Stimulated activated CD4-positive, alpha-beta T cell treated with anti-CD3 and anti-CD28 coated beads, Interleukin-12 subunit alpha, Interleukin-12 subunit beta, amount 100 ng/mL, for 24 hours (primary cell): ENCODE data around the gene GAB2.

Source experiments
- DNase-seq, 2 experiments: peaks; one replicate each; pipeline ENCODE4 v3.0.0-alpha.2; 2020; ENCODE audit warnings: low read depth in 2 of 2

The GAB2 gene

DNA sequence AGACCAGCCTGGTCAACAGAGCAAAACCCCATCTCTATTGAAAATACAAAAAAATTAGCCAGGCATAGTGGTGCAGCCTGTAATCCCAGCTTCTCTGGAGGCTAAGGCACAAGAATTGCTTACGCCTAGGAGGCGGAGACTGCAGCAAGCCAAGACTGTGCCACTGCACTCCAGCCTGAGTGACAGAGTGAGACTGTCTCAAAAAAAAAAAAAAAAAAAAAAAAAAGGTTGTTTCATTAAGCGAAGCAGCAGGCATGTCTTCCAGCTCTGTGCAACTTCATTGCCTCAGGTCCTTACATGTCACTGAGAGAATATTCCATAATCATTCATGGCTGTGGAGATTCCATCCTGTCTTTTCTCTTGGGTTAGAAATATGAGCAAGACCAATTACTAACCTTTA is 16.9 kb downstream of the GAB2 start:
- DNase-seq = no peak

DNA sequence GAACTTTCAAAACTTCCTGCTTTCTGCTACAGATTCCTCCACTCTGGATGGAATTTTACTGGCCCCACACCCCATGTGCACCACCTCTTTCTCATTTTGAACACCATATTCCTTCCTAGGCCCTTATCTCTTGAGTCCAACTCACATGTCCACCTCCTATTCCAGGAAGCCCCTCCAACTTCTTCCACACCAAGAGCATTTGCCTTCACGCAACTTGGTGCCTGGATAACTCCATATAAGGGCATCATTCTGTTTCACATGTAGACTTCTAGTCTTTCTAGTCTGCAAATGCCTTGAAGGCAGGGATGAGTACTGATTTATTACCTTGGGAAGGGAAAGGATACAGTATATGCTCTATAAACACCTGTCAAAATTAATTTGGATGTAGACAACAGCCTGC is 17.5 kb downstream of the GAB2 start:
- no peak for DNase-seq

DNA sequence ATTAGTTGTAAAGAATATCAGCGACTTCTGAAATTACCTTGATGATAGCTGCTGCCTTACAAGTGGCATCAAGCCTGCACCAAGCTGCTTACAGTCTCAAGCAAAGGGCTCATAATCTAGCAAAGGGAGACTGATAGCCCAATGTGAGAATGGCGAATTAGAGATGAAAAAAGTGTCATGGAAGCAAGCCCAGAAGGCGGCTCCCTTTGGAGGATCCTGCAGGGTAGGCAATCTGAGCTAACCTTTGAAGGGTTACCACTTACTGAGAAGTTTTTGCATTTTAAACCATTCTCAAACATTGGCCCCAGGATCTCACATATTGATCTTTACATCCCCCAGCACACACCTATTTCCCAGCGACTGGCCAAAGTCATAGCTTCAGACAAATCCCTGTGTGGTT is 18.5 kb downstream of the GAB2 start:
- DNase-seq = no peak

DNA sequence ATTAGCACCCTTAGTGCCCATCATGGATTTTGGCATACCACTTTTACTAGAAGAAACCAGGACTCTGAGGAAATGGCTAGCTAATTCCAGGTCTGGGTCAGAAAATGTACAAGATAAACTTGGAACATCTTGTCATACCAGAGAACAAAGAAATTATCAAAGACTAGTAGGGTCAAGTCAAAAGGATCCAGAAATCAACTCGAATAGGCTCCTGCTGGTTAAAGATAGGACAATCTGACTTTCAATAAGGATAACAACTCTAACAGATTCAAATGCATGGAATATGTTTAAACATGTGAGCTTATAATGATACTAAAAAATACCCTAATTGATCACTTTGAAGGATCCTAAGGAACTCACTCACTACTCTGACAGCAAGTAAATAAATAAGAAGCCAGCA is 18.9 kb downstream of the GAB2 start:
- no peak for DNase-seq

DNA sequence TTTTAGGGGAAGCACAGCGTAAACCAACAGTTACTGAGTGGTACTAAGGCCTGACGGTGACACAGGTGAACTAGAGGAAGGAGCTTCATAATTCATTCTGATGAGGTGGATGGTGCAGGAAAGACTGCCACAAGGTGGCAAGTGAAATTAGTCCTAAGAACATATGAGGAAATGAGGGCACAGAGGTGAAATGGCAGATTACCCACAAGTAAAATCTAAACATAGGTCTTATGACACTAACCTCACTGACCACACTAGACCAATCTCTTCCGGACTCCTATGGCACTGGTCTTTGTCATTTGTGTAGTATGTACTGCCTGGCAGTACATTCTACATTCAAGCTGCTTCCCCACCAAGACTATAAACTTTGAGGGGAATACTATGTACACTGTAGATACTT is 20.2 kb downstream of the GAB2 start:
- no peak for DNase-seq

DNA sequence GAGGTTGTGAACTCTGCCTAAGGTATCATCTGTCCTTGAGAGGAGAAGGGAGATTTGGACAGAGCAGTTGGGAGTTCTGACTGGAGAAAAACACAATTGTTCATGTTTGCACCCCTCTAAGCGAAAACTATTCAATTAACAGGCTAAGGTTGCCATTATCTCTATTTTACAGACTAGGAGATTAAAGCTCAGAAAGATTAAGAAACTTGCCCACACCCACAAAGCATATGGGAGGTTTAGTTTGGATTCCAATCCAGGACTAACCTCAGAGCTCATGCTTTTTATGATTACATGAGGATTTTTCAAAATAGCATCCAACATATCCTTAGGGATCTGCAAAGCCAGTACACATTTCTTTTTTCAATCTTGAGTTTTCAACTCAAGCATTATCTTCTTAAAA is 22.0 kb downstream of the GAB2 start:
- no peak for DNase-seq

DNA sequence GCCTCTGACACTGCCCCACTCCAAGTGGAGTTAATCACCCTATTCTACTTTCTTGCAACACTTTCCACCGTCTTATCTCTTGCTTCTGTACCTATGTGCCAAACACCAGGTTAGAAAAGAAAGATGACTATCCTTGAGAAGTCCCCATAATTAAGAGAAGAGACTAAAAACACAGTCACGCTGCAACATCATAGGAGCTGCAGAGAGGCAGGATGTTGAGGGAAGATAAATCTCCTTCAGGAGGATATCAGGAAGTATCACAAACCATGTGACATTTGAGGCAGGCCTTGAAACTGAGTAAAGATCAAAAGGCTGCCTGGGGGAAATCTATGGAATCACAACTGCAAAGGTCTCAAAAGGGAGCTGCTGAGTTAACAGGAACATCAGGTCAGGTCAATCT is 24.8 kb downstream of the GAB2 start:
- DNase-seq = no peak

DNA sequence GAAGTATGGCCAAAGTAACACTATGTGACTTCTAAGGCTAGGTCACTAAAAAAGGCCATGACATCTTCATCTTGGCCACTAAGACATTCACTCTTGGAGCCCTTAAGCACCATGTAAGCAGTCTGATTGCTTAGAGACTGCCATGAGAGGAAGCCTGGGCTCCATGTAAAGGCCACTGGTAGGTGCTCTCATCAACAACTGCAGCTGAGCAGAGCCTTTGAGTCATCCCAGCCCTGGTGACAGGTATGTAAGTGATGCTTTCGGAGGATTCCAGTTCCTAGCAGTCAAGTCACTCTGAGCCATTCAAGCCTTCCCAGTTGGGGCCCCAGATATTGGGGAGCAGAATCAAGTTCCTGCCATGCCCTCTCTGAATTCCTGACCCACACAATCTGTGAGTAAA is 26.2 kb downstream of the GAB2 start:
- DNase-seq = no peak

DNA sequence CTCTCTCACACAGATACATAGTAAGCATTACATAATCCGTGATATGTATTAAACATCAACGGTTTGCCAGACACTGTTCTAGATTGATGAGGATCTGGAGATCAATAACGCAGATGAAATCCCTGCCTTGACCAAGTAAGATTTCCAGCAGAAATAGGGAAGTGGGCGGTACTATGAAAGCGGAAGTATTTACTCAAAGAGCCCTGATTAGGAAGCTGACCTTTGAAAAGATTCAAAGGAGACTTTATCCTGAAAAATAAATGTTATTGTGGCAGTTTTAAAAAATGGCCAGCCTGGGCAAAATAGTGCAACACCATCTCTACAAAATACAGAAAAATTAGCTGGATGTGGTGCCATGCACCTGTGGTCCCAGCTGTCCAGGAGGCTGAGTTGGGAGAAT is 26.8 kb downstream of the GAB2 start:
- DNase-seq = no peak

DNA sequence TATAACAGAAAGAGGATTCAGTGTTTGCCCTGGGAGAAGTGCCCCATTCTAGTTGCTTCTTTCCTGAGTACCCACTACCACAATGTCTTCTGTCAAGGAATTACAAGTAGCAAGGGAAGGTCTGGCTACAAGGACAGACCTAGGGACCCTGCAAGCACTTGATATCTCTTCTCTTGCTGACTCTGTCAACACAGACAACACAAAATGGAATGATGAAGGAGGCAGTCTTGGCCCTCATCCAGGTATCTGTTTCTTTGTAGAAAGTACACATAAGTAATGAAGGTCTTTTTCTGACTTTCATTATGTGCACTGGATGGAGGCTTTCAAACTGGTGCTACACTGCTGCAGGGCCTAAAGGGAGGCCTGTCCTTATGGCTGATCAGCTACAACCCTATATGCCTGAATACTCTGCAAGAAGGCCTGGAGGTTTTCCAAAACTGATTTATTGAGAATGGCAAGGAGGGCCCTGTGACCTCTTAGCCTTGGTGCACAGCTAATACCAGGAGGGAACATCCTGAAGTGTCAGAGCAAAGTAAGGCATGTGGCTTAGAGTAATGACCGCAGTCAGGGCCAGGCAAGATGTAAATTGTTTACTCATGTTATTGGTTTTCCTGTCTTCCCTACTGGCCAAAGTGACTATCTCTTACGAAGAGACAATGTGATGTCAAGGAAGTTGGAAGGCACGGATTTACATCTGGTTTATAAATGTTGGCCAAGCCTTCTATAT is 31.2 kb downstream of the GAB2 start:
- DNase-seq = no peak

DNA sequence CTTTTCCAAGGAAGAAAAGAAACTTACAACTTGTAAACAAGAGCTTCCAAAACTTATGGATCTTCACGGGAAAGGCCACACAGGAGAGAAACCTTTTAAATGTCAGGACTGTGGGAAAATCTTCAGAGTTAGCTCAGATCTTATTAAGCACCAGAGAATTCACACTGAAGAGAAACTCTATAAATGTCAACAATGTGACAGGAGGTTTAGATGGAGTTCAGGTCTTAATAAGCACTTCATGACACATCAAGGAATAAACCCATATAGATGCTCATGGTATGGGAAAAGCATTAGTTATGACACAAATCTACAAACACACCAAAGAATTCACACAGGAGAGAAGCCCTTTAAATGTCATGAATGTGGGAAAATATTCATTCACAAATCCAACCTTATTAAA is 32.4 kb downstream of the GAB2 start:
- DNase-seq = no peak

DNA sequence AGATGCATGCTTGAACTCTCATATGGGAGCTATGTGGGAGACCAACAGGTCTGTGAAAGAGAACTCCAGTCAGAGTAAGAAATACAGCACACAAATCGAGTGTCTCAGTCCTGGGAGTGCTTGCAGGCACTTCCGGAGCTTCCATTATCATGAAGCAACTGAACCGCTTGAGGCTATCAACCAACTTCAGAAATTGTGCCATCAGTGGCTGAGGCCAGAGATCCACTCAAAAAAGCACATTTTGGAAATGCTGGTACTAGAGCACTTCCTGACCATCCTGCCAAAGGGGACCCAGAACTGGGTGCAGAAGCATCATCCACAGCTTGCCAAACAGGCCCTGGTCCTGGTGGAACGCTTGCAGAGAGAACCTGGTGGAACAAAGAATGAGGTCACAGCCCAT is 33.4 kb downstream of the GAB2 start:
- DNase-seq = no peak

DNA sequence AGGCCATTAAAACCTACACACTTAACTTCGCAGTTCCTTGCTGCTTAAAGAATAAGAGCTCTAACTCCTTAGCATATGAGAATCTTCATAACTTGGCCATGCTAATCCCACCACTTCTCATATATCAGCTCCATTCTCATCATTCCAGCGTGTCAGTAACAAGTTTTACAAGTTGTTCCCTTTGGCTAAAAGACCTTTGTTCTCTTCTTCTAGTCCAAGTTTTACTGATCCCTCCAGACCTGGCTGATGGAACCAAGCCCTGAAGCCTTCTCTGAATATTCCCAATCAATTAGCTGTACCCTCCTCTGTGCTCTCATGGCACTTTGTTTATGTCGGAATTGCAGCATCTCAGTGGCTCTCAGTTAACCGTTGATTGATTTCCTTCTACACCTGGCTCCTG is 35.8 kb downstream of the GAB2 start:
- DNase-seq = no peak

DNA sequence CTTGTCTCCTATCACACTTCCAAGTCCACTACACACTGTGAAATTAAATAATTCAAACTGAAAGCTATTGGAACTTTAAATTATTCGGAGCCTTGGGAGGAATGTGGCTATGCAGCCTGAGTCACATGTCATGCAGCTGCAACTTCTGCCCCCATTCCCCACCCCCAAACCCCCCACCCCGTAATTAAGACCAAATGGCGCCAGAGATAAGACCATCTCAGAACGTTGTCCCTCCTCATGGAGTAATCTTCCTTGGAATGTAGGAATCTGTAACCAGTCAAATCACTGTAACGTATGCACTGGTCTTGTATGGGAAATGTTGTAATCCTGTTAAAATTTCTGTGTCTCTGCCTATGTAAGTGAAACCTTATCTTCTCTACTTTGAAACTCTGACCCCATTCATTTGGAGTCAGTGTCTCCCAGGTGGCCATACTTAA is 37.0 kb downstream of the GAB2 start:
- no peak for DNase-seq

DNA sequence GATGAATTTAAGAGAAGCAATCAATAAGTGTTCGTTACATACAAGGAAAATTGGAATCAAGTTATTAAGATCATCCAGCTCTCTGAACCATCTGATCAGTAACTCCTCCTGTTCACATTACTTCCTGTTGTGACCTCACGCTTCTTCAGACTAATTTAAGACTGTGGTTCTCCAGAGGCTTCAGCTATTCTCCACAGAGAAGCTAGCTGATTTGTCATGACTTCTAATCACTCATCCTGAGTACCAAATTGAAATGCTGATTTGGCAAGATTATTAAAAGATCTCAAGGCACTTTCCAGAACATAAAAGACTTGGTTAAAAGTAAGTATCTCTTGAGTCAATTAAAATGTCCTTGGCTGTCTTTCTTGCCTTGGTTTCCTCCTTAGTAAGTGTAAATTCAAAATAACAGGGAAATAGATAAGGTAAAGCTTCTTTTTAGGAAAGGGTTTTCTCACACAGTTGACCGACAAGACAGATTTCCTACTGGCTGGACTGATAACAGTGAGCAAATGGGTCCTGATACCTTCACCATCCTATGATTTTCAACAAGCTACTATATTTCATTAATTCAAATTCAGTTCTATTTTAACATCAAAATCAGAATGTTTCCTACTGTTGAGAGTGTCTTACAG is 38.5 kb downstream of the GAB2 start:
- no peak for DNase-seq

DNA sequence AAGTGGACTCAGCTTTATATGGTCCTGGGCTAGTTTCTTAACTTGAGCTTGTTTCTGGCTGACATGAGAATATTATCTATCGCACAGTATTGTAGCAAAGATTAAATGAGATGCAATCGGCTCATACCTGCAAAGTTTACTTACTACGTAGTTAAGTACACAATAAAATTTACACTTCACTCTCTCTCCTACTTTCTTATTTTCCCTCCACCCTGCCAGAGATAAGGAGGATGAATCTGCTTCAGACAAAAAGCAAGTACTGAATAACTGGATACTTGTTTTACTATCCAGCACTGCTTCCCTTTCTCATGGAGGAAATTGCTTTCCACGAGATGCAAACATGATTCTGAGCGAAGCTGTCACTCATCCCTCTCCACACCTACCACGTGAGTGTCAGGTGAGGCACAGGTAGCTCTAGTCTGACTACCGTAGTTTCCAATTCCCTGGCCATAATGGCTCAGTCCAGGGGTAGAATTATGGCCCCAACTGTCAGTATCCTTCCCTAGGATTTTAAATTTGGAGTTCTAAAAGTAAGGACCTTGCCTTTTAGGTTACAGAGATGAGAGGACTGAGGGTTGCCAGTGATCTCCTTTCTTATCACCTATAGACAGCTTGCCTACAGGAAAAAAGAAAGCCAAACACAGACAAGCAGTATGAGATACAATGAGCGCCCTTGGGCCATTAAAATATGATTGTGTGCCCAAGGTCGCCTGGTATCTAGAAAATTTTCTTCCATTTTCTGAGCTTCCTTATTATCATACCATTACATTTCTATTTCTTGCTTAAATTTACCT is 39.8 kb downstream of the GAB2 start:
- DNase-seq = no peak

DNA sequence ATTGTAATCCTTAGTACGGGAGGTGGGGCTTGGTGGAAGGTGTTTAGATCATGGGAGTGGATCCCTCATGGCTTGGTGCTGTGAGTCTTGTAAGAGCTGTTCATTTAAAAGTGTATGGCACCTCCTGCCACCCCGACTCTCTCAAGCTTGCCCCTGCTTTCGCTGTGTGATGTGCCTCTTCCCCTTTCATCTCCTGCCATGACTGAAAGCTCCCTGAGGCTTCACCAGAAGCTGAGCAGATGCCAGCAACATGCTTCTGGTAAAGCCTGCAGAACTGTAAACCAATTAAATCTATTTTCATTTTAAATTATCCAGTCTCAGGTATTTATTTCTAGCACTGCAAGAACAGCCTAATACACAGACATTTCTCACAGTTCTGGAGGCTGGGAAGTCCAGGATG is 40.8 kb downstream of the GAB2 start:
- no peak for DNase-seq

DNA sequence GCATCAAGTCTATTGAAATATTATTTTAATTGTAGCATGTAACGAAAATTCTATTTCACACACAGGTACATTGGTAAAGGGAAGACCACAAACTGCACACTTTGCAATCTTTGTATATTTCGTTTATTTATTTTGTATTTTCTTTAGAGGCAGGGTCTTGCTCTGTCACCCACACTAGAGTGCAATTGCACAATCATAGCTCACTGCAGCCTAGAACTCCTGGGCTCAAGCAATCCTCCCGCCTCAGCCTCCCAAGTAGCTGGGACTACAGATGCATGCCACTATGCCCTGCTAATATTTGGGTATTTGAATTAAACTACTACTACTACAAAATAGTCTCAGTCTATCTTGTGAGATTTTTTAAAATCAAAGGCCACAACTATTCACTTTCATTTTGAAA is 42.7 kb downstream of the GAB2 start:
- no peak for DNase-seq

DNA sequence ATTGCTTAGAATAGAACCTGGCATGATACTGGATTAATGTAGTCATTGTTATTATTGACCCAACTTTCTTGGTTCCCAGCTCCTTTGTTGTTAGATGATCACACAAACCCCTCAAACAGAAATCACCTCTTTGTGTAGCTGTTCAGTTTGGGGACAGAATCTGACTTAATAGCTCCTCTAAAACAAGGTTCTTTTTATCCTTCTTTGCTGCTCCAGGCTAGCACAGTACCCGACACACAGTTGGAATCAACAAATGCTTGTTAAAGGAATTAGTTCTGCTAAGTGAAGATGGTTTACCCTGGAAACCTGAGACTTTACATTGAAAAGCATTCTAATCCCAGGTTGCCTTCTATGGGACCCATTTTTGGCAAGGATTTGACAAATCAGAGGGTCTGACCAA is 43.9 kb downstream of the GAB2 start:
- DNase-seq = no peak

DNA sequence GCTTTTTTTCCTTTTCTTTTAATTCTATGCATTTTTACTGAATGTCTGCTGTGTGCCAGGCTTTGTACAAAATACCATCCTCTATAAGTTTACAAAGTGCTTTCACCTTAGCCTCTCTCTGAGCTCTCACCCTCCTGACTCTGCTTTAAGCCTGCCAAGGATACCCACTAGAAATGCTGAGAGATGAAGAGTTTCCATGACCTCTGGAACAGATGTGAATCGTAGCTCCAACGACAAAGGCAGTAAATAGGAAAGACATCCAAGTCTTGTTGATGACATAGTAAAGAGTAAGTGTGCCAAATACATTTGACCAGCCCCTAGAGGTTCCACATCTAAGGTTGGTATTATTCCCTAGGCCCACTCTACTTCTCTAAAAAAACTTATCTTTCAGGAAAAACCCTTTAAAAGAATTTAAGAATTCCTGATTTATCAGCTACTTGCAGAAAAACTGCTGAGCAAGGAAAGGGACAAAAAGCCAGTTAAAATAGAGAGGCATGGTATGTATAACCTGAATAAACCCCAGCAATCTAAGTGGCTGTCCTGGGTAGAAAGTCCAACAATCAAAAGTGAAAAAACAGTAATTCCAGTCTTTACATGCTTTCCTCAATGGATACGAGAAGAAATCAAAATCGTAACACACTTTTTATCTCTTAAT is 45.4 kb downstream of the GAB2 start:
- no peak for DNase-seq

DNA sequence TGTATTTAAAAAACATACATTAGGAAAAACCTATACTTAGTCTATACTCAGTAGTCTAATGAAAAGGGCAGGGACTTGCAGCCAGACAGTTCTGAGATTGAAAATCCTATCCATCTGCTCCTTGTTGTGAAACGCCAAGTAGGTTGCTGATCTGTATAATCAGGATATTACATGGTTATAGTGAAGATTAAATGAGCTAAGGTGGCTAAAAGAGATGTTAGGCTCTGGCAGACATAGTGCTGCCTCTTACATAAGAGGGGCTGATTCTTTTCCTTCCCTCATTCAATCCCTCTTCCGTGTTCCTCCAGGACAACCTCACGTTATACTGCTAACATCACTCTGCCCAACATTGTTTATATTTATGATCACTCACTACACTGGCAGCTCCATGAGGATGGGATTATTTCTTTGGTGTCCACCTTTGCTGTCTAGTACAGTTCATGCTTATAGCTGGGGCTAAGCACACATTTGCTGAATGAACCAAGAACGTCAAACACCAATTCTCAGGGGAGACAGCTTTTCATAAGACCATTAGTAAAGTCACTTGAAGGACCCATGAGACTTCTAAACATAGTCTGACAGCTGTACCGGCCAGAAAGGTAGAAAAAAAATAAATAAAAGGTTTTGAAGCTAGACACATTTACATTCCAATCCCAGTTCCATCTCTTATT is 46.3 kb downstream of the GAB2 start:
- no peak for DNase-seq
